Loucy (cell line): Measurements from ENCODE around the gene PRSS2.
"Not testable (repeated sequence)": the region's sequence is repeated elsewhere in the genome, so short reads cannot be mapped to it uniquely, and the experiment has no call there.

ENCODE experiments used
- H2AFZ ChIP-seq: fragments of 200-600 bp; sonication (generic); 2 replicates; pipeline ENCODE4 v1.6.0; 2016; ENCODE audit warnings: antibody characterized with exemption, mild to moderate bottlenecking, low read length, moderate library complexity
- H3F3A ChIP-seq: fragments of 200-600 bp; 2 replicates; pipeline ENCODE4 v1.6.0; 2016; ENCODE audit warnings: antibody characterized with exemption, low read depth, mild to moderate bottlenecking
- H3K27me3 ChIP-seq: fragments of 200-600 bp; sonication (generic); 2 replicates; pipeline ENCODE4 v1.6.1; 2014; ENCODE audit warnings: low read length, mild to moderate bottlenecking; ENCODE audit not compliant: insufficient read depth, poor library complexity, severe bottlenecking
- H3K36me3 ChIP-seq: fragments of 200-600 bp; sonication (generic); 2 replicates; pipeline ENCODE4 v1.6.1; 2016; ENCODE audit warnings: low read length; ENCODE audit not compliant: insufficient read depth
- H3K4me1 ChIP-seq: fragments of 200-600 bp; sonication (generic); 2 replicates; pipeline ENCODE4 v1.5.1; 2014; ENCODE audit warnings: low read length, mild to moderate bottlenecking; ENCODE audit not compliant: insufficient read depth, poor library complexity, severe bottlenecking
- H3K4me2 ChIP-seq: fragments of 200-600 bp; sonication (generic); 2 replicates; pipeline ENCODE4 v1.6.0; 2014; ENCODE audit warnings: antibody characterized with exemption, low read length, low read depth, mild to moderate bottlenecking; ENCODE audit not compliant: poor library complexity, severe bottlenecking
- H3K4me3 ChIP-seq: fragments of 200-600 bp; sonication (generic); 2 replicates; pipeline ENCODE4 v1.5.1; 2014; ENCODE audit warnings: low read length, mild to moderate bottlenecking, mixed read lengths; ENCODE audit not compliant: poor library complexity, severe bottlenecking
- H3K79me2 ChIP-seq: fragments of 200-600 bp; sonication (generic); 2 replicates; pipeline ENCODE4 v1.6.1; 2014; ENCODE audit warnings: low read length; ENCODE audit not compliant: insufficient read depth
- H3K9ac ChIP-seq: fragments of 200-600 bp; sonication (generic); 2 replicates; pipeline ENCODE4 v1.6.0; 2014; ENCODE audit warnings: mild to moderate bottlenecking, low read depth, low read length, moderate library complexity; ENCODE audit not compliant: poor library complexity, severe bottlenecking
- H3K9me2 ChIP-seq: fragments of 200-600 bp; sonication (generic); replicated peaks from 2 replicates; pipeline ENCODE4 v1.6.1; 2016; ENCODE audit warnings: low read depth, low read length, mixed read lengths
- H3K9me3 ChIP-seq: fragments of 200-600 bp; sonication (generic); 2 replicates; pipeline ENCODE4 v1.6.1; 2014; ENCODE audit warnings: mild to moderate bottlenecking, antibody characterized with exemption, low read length, low read depth; ENCODE audit not compliant: insufficient read depth
- H4K20me1 ChIP-seq: fragments of 200-600 bp; sonication (generic); 2 replicates; pipeline ENCODE4 v1.6.0; 2014; ENCODE audit warnings: antibody characterized with exemption, low read length, mild to moderate bottlenecking; ENCODE audit not compliant: insufficient read depth, poor library complexity, severe bottlenecking
- CTCF ChIP-seq: fragments of 200-600 bp; sonication (generic); conservative IDR thresholded peaks from 2 replicates; pipeline ENCODE4 v1.5.1; 2014; ENCODE audit warnings: mild to moderate bottlenecking, antibody characterized with exemption, low read length
- EZH2phosphoT487 ChIP-seq: fragments of 200-600 bp; IDR thresholded peaks from 2 replicates; pipeline ENCODE4 v1.6.1; 2018; ENCODE audit warnings: antibody characterized with exemption, mild to moderate bottlenecking, moderate library complexity, borderline replicate concordance

The PRSS2 gene

GRCh38 chr7:142745091-142745635, 25.6 kb upstream of the PRSS2 start:
- H3K4me2 ChIP-seq: no peak overlapping the region
- H4K20me1 ChIP-seq: no peaks in the 10 kb centered on the region
- no peak overlapping the region for H3K4me3 ChIP-seq
- TF ChIP-seq CTCF (no peak), EZH2phosphoT487 (no peak)
- no peaks in the 10 kb centered on the region for H3K79me2 ChIP-seq
- no peaks in the 10 kb centered on the region for H3K9me2 ChIP-seq
- H3K27me3 ChIP-seq: no peaks in the 10 kb centered on the region
- H3K9me3 ChIP-seq: no peaks in the 10 kb centered on the region
- no peak overlapping the region for H3K9ac ChIP-seq
- no peaks in the 10 kb centered on the region for H3K4me1 ChIP-seq
- H3F3A ChIP-seq: no peaks in the 10 kb centered on the region
- H3K36me3 ChIP-seq: no peaks in the 10 kb centered on the region
- H2AFZ ChIP-seq: no peak overlapping the region

GRCh38 chr7:142745745-142746144, 25.0 kb upstream of the PRSS2 start:
- Histone ChIP-seq H3K27me3 (no peaks in the 10 kb centered on the region), H3F3A (no peaks in the 10 kb centered on the region), H2AFZ (no peak overlapping the region), H3K9me3 (no peaks in the 10 kb centered on the region), H3K9me2 (no peaks in the 10 kb centered on the region), H3K36me3 (no peaks in the 10 kb centered on the region), H3K4me2 (no peak overlapping the region), H4K20me1 (no peaks in the 10 kb centered on the region), H3K4me3 (no peak overlapping the region), H3K4me1 (no peaks in the 10 kb centered on the region), H3K79me2 (no peaks in the 10 kb centered on the region), H3K9ac (no peak overlapping the region)
- TF ChIP-seq CTCF (no peak), EZH2phosphoT487 (no peak)

GRCh38 chr7:142746264-142746663, 24.5 kb upstream of the PRSS2 start:
- Histone ChIP-seq H2AFZ (no peak overlapping the region), H3F3A (no peaks in the 10 kb centered on the region), H3K79me2 (no peaks in the 10 kb centered on the region), H3K9me2 (no peaks in the 10 kb centered on the region), H3K9me3 (no peaks in the 10 kb centered on the region), H3K9ac (no peak overlapping the region), H3K4me2 (no peak overlapping the region), H3K27me3 (no peaks in the 10 kb centered on the region), H3K4me1 (no peaks in the 10 kb centered on the region), H3K4me3 (no peak overlapping the region), H3K36me3 (no peaks in the 10 kb centered on the region), H4K20me1 (no peaks in the 10 kb centered on the region)
- no peak for TF ChIP-seq CTCF
- TF ChIP-seq EZH2phosphoT487: no peak

GRCh38 chr7:142748410-142748809, 22.4 kb upstream of the PRSS2 start:
- not testable (repeated sequence) for H3F3A ChIP-seq, H3K36me3 ChIP-seq, H2AFZ ChIP-seq

More at GRCh38 chr7:142748410-142748809, 22.4 kb upstream of the PRSS2 start:
- not testable (repeated sequence) for H3K9me2 ChIP-seq, H3K79me2 ChIP-seq, H3K4me1 ChIP-seq, H3K9ac ChIP-seq, H3K4me2 ChIP-seq, H4K20me1 ChIP-seq, H3K27me3 ChIP-seq, H3K9me3 ChIP-seq, H3K4me3 ChIP-seq
